ENCODE results near the gene HOXC10.

Gene HOXC10

DNA sequence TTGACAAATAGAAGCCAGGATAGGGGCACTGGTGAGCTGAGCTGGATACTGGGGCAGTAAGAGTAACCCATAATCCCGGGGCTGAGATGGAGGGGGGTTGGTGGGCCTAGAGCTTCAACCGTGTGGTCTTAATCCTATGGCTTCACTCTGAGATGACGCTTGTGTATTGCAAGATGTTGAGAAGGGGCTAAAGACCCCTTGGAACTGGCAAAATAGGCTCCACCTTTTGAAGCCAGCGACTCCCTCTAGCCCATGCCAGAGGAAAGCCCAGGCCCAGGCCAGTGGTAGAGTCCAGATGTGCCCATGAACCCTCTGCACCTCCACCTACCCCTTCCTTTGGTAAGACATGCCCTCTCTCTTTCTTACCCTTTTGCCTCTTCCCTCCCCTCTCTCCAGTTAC is 25.6 kb upstream of the HOXC10 start:
- Histone ChIP-seq H3K4me3 (ENCODE audit: low read depth, low read length) (no peak overlapping the region), H3K27me3 (ENCODE audit: control insufficient read depth, insufficient read depth, low read length) (peaks cover 100% of the 10 kb centered on the region)

GRCh38 chr12:53960187-53961024 is 24.5 kb upstream of the HOXC10 start:
- Histone ChIP-seq H3K4me1 (ENCODE audit: control insufficient read depth, insufficient read depth, low read length) (no peaks in the 10 kb centered on the region), H3K9ac (ENCODE audit: low read depth, low read length) (no peak overlapping the region), H3K27ac (ENCODE audit: low read depth, low read length) (no peak overlapping the region), H3K27me3 (ENCODE audit: control insufficient read depth, insufficient read depth, low read length) (peaks cover 100% of the 10 kb centered on the region), H3K36me3 (ENCODE audit: control insufficient read depth, insufficient read depth, low read length) (no peaks in the 10 kb centered on the region), H3K9me3 (ENCODE audit: control insufficient read depth, insufficient read depth, low read length) (no peaks in the 10 kb centered on the region), H3K4me3 (ENCODE audit: low read depth, low read length) (no peak overlapping the region)

More for the DNA sequence above, 25.6 kb upstream of the HOXC10 start:
- Histone ChIP-seq H3K27ac (ENCODE audit: low read depth, low read length) (no peak overlapping the region), H3K4me1 (ENCODE audit: control insufficient read depth, insufficient read depth, low read length) (no peaks in the 10 kb centered on the region), H3K36me3 (ENCODE audit: control insufficient read depth, insufficient read depth, low read length) (no peaks in the 10 kb centered on the region), H3K9ac (ENCODE audit: low read depth, low read length) (no peak overlapping the region), H3K9me3 (ENCODE audit: control insufficient read depth, insufficient read depth, low read length) (no peaks in the 10 kb centered on the region)

DNA sequence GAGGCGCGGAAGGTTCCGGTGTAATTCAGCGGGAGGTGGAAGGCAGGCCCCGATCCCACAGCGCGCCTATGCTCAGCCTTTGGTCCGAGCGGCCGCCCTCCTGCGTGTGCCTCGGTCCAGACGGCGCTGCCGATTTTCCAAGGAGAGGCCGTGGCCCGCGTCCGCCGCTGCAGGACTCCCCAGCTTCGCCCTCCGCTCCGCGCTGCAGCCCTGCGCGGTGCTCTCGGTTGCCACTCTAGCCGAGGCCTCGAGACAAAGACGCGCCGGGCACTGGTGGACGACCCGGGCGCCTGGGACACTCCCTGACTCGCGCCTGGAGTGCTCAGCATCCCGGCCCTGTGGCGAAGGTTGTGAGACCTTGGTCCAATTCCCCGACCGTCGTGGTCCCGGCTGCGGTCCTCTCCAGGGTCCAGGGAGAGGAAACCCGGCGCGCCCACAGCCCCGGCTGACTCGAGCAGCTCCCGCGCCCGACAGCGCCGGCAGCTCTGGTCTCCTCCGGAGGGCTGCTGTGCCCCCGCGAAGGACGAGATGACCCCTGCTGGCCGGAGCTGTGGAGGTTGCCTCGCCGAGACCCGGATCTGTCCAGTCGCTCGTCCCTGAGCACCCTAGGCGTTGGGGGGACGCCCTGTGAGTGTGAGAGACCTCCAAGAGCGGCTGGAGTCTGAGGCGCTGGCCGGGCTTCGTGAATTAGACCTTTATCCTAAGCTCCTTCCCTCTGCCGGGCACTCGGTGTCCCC is 23.8 kb upstream of the HOXC10 start:
- no peaks in the 10 kb centered on the region for H3K36me3 ChIP-seq (ENCODE audit: control insufficient read depth, insufficient read depth, low read length)
- no peaks in the 10 kb centered on the region for H3K9me3 ChIP-seq (ENCODE audit: control insufficient read depth, insufficient read depth, low read length)
- no peak overlapping the region for H3K27ac ChIP-seq (ENCODE audit: low read depth, low read length)
- H3K4me1 ChIP-seq (ENCODE audit: control insufficient read depth, insufficient read depth, low read length): no peaks in the 10 kb centered on the region
- no peak overlapping the region for H3K4me3 ChIP-seq (ENCODE audit: low read depth, low read length)
- no peak overlapping the region for H3K9ac ChIP-seq (ENCODE audit: low read depth, low read length)
- peaks cover 100% of the 10 kb centered on the region for H3K27me3 ChIP-seq (ENCODE audit: control insufficient read depth, insufficient read depth, low read length)

DNA sequence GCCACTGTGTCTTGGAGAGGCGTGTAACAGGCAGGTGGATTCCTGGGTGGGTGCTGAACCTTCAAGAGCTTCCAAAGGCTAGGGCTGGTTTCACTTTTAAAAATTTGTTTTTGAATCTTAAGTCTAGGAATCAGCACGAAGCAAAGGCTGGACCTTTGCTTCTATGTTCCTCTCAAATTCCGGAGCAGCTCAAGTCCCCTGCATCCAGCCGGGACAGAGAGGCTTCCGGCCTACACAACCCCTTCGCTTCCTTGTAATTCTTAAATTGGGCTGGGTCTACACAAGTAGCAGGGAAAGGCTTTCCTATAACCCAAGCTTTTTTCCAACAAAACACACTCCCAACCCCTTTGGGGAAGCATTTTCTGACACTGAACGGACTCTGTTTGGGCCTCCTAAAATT is 21.9 kb upstream of the HOXC10 start:
- Histone ChIP-seq H3K4me3 (ENCODE audit: low read depth, low read length) (no peak overlapping the region), H3K27ac (ENCODE audit: low read depth, low read length) (no peak overlapping the region), H3K9ac (ENCODE audit: low read depth, low read length) (no peak overlapping the region), H3K9me3 (ENCODE audit: control insufficient read depth, insufficient read depth, low read length) (no peaks in the 10 kb centered on the region), H3K4me1 (ENCODE audit: control insufficient read depth, insufficient read depth, low read length) (no peaks in the 10 kb centered on the region), H3K27me3 (ENCODE audit: control insufficient read depth, insufficient read depth, low read length) (peaks cover 100% of the 10 kb centered on the region), H3K36me3 (ENCODE audit: control insufficient read depth, insufficient read depth, low read length) (no peaks in the 10 kb centered on the region)

DNA sequence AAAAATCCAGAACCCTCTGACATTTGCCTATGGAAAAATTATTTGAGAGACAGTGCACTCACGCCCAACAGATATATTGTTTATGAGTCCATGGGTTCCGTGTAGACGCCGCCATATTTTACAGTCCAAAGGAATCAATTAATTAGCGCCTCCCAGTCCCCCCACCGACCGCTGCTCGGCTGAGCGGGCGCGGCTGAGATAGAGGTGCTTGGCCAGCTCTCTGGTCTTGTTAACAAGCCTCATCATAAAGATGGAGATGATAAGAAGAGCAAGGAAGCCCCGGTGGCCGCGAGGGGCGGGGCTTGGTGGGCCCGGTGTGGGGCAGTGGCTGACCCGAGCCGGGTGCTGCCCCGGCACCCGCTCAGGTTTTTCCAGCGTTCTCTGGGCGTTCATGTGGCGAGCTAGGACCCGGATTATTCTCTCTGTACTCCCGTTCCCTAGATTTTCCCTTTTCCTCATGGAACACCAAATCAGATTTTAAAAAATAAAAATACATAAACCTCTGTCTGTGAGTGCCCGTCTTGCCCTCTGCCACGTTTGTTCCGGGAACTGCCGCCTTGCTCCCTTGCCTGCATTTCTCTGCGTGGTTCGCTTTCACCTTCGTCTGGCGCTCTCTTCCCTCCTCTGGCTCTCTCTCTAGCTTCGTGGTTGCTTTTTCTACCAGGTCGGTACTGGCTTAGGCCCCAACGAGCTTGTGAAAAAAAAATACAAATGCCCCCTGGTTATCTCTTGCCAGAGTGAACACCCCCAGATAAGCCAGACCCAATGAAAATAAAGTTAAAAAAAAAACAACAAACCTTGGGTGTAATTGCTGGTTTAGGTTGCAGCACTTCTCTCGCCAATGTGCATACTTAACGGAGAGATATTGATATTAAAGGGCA is 21.3 kb upstream of the HOXC10 start:
- no peak overlapping the region for H3K9ac ChIP-seq (ENCODE audit: low read depth, low read length)
- no peaks in the 10 kb centered on the region for H3K36me3 ChIP-seq (ENCODE audit: control insufficient read depth, insufficient read depth, low read length)
- peaks cover 100% of the 10 kb centered on the region for H3K27me3 ChIP-seq (ENCODE audit: control insufficient read depth, insufficient read depth, low read length)
- no peak overlapping the region for H3K27ac ChIP-seq (ENCODE audit: low read depth, low read length)
- no peaks in the 10 kb centered on the region for H3K9me3 ChIP-seq (ENCODE audit: control insufficient read depth, insufficient read depth, low read length)
- no peaks in the 10 kb centered on the region for H3K4me1 ChIP-seq (ENCODE audit: control insufficient read depth, insufficient read depth, low read length)
- H3K4me3 ChIP-seq (ENCODE audit: low read depth, low read length): no peak overlapping the region

GRCh38 chr12:53964315-53964713 is 20.6 kb upstream of the HOXC10 start:
- Histone ChIP-seq H3K4me3 (ENCODE audit: low read depth, low read length) (no peak overlapping the region), H3K9me3 (ENCODE audit: control insufficient read depth, insufficient read depth, low read length) (no peaks in the 10 kb centered on the region), H3K36me3 (ENCODE audit: control insufficient read depth, insufficient read depth, low read length) (no peaks in the 10 kb centered on the region), H3K9ac (ENCODE audit: low read depth, low read length) (no peak overlapping the region), H3K4me1 (ENCODE audit: control insufficient read depth, insufficient read depth, low read length) (no peaks in the 10 kb centered on the region), H3K27ac (ENCODE audit: low read depth, low read length) (no peak overlapping the region), H3K27me3 (ENCODE audit: control insufficient read depth, insufficient read depth, low read length) (peaks cover 100% of the 10 kb centered on the region)

DNA sequence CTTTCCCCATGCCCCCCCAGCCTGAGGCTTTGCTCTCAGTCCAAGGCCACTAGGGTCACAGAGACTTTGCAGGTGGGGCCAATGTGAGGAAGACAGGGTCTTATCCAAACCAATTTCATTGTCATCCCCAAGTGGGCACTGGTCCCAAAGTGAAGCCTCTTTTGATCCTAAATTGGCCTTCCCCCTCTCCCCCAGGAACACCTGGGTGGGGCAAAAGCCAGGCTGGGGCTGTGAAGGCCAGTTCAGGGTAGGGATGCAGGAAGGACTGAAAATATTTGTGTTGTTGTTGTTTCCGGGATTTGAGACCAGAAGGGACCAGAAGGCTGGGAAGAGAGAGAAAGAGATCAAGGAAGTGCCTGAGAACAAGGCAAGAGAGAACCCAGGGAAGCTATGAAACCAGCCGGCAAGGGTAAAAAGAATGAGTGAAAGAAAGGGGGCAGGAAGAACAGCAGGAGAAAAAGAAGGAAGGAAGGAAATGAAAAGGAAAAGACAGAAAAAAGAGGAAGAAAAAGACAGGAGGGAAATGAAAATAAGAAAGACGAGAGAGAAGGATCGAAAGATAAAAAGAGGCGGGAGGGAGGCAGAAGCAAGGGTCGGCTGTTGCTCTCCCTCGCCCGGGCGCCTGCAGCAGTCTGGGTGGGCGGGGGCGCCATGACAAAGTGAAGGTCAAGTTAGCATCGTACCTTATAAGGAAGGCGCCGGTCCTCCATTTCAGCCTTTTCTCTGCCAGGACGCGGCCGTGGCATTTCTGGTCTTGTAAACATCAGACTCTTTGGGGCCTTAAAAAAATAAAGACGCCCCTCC is 19.5 kb upstream of the HOXC10 start:
- H3K4me1 ChIP-seq (ENCODE audit: control insufficient read depth, insufficient read depth, low read length): no peaks in the 10 kb centered on the region
- no peaks in the 10 kb centered on the region for H3K9me3 ChIP-seq (ENCODE audit: control insufficient read depth, insufficient read depth, low read length)
- no peak overlapping the region for H3K27ac ChIP-seq (ENCODE audit: low read depth, low read length)
- H3K36me3 ChIP-seq (ENCODE audit: control insufficient read depth, insufficient read depth, low read length): no peaks in the 10 kb centered on the region
- H3K27me3 ChIP-seq (ENCODE audit: control insufficient read depth, insufficient read depth, low read length): peaks cover 100% of the 10 kb centered on the region
- H3K4me3 ChIP-seq (ENCODE audit: low read depth, low read length): peak overlapping the region; percentile 29; the same call in 1 of the 2 replicates
- no peak overlapping the region for H3K9ac ChIP-seq (ENCODE audit: low read depth, low read length)

GRCh38 chr12:53966085-53966384 is 18.9 kb upstream of the HOXC10 start:
- H3K4me3 ChIP-seq (ENCODE audit: low read depth, low read length): peak overlapping the region; percentile 29; the same call in 1 of the 2 replicates
- no peaks in the 10 kb centered on the region for H3K4me1 ChIP-seq (ENCODE audit: control insufficient read depth, insufficient read depth, low read length)
- no peaks in the 10 kb centered on the region for H3K36me3 ChIP-seq (ENCODE audit: control insufficient read depth, insufficient read depth, low read length)
- H3K27me3 ChIP-seq (ENCODE audit: control insufficient read depth, insufficient read depth, low read length): peaks cover 100% of the 10 kb centered on the region
- no peaks in the 10 kb centered on the region for H3K9me3 ChIP-seq (ENCODE audit: control insufficient read depth, insufficient read depth, low read length)
- H3K27ac ChIP-seq (ENCODE audit: low read depth, low read length): no peak overlapping the region
- H3K9ac ChIP-seq (ENCODE audit: low read depth, low read length): no peak overlapping the region

- Histone ChIP-seq H3K36me3 (ENCODE audit: control insufficient read depth, insufficient read depth, low read length) (no peaks in the 10 kb centered on the region), H3K27me3 (ENCODE audit: control insufficient read depth, insufficient read depth, low read length) (peaks cover 100% of the 10 kb centered on the region), H3K4me1 (ENCODE audit: control insufficient read depth, insufficient read depth, low read length) (no peaks in the 10 kb centered on the region), H3K9ac (ENCODE audit: low read depth, low read length) (no peak overlapping the region), H3K9me3 (ENCODE audit: control insufficient read depth, insufficient read depth, low read length) (no peaks in the 10 kb centered on the region), H3K27ac (ENCODE audit: low read depth, low read length) (no peak overlapping the region), H3K4me3 (ENCODE audit: low read depth, low read length) (no peak overlapping the region)
Measured at GRCh38 chr12:53966385-53967133, 18.4 kb upstream of the HOXC10 start.

DNA sequence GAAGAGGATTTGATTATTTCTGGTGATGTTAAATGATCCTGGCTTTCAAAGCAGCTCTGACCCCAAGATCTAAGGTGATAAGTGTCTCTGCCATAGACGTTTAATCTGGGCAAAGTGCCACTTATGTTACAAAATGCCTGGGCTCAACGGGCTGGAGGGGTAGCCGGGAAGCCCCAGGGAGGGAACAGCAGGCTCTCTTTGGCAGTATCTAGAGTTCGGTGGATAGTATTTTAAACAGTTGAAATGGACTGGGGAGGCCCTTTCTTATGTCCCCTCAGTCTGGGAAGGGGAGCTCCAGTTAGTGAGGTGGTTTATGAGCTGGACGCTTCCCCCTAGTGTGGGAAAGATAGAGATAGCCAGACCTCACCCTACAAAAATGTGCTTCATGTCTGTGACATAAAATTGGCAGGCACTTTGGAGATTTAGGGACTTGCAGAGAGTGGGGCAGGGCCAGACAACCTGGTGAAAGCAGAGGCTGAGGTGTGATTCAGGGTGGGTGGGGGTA is 17.5 kb upstream of the HOXC10 start:
- Histone ChIP-seq H3K4me3 (ENCODE audit: low read depth, low read length) (no peak overlapping the region), H3K9ac (ENCODE audit: low read depth, low read length) (no peak overlapping the region), H3K27ac (ENCODE audit: low read depth, low read length) (no peak overlapping the region), H3K4me1 (ENCODE audit: control insufficient read depth, insufficient read depth, low read length) (no peaks in the 10 kb centered on the region), H3K27me3 (ENCODE audit: control insufficient read depth, insufficient read depth, low read length) (peaks cover 100% of the 10 kb centered on the region), H3K36me3 (ENCODE audit: control insufficient read depth, insufficient read depth, low read length) (no peaks in the 10 kb centered on the region), H3K9me3 (ENCODE audit: control insufficient read depth, insufficient read depth, low read length) (no peaks in the 10 kb centered on the region)
